GM12873 (cell line): Measurements from ENCODE around the gene ZNF554.

Experiments used
- TF ChIP-seq, protein P1 (sequence below): IDR thresholded peaks from 2 replicates; pipeline ENCODE4 v1.5.1; 2012; ENCODE audit warnings: low read depth, mild to moderate bottlenecking, moderate library complexity, low read length, control low read depth; ENCODE audit not compliant: insufficient read depth; ENCODE audit errors: missing control alignments

The ZNF554 gene

DNA sequence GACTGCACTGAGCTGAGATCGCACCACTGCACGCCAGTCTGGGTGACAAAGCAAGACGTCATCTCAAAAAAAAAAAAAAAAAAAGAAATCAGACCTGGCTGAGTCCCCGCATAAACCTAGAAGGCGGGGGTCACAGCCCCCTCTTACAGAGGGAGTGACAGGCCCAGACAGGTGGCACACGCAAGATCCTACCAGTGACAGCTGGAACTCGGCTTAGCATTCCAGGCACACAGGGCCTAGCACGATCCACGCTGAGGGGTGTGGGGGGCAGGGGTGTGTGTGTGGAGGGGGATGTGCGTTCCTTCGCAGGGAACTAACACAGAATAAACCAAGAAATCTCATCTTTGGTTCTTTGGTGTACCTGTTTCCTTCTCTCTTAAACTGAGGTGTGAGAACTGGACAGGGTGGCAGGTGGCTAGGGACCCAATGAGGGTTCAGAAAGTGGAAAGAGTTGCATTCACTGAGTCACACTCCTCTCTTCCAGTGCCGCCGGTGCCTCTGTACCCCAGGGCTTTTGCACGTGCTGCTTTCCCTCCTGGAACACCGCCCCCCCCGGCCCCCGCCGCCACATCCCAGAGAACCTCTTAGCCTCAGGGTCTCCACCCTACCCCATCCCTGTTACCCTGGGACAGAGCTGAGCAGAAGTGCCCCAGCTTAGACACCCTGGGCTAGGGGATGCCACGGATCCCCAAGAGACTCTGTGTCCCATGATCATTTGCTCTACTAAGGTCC is 41.5 kb upstream of the ZNF554 start:
- TF ChIP-seq, protein P1, sequence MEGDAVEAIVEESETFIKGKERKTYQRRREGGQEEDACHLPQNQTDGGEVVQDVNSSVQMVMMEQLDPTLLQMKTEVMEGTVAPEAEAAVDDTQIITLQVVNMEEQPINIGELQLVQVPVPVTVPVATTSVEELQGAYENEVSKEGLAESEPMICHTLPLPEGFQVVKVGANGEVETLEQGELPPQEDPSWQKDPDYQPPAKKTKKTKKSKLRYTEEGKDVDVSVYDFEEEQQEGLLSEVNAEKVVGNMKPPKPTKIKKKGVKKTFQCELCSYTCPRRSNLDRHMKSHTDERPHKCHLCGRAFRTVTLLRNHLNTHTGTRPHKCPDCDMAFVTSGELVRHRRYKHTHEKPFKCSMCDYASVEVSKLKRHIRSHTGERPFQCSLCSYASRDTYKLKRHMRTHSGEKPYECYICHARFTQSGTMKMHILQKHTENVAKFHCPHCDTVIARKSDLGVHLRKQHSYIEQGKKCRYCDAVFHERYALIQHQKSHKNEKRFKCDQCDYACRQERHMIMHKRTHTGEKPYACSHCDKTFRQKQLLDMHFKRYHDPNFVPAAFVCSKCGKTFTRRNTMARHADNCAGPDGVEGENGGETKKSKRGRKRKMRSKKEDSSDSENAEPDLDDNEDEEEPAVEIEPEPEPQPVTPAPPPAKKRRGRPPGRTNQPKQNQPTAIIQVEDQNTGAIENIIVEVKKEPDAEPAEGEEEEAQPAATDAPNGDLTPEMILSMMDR: no peak

DNA sequence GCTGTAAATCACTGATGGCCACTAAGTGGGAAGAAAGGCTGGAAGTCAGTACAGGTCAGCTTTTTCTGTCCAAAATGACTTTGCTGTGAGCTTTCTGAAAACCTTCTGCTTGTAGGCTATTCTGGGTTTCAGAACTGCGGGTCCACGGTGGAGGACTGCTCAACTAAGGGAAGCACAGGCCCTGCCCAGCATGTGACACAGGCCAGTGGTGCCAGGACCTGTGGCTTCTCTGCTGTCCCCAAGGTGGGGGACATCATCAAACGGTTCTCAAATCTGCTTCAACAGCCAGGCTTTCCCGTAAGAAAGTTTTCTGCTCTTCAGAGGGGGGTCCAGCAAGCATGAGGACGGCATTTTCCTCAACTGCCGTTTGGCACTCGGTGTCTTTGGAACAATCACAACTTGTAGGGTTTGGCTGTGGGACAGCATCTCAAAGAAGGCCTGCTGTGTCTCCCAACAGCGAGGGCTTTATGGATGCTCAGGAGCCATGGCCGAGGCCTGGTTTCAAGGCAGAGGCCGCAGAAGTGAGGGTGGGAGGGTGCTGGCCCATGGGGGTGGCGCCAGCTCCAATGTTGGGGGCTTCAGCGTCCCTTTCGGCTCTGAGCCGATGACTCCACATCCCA is 40.4 kb upstream of the ZNF554 start:
- TF ChIP-seq, protein P1: no peak

DNA sequence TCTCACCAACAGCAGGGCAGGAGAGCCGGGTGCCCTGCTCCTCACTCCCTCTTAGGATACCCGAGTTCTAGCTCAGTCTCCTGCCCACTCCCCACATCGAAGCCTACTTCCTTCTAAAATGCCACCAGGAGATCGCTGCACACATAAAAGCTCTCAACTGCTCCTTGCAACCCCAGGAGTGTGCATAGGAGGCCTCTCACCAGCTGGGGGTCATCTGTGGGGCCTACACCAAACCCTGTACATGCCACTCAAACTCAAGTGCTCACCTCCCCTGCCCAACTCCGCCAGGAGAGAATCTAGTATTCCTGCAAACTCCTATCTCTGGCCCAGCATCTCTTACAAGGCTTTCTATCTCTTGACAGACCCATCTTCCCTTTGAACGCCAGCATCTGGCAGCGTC is 39.4 kb upstream of the ZNF554 start:
- TF ChIP-seq, protein P1: no peak

DNA sequence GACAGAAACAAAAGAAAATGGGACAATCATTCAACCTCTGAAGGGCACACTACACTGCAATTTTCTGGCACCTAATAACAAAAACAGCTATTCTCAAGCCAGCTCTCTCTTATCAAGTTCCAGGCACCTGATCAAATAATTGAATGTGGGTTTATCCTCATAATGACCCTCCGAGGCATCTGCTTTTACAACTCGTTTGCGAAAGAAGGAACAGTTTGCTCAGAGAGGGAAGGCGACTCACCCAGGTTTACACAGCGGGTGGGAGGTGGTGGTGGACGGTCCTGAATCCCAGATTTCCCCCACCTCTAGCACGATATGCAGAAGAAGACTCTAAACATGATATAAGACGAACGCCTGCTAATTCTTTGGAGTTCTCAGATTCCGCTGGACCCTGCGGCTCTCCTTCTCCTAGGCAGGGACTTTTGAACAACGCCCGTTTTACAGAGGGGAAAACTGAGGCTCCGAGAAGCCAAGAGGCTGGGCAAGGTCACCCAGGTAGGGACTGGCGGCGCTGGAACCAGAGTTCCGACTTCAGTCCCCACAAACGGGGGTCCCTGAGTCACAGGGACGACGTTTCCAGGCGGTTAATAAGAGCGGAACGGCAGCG is 37.2 kb upstream of the ZNF554 start:
- TF ChIP-seq, protein P1: no peak

DNA sequence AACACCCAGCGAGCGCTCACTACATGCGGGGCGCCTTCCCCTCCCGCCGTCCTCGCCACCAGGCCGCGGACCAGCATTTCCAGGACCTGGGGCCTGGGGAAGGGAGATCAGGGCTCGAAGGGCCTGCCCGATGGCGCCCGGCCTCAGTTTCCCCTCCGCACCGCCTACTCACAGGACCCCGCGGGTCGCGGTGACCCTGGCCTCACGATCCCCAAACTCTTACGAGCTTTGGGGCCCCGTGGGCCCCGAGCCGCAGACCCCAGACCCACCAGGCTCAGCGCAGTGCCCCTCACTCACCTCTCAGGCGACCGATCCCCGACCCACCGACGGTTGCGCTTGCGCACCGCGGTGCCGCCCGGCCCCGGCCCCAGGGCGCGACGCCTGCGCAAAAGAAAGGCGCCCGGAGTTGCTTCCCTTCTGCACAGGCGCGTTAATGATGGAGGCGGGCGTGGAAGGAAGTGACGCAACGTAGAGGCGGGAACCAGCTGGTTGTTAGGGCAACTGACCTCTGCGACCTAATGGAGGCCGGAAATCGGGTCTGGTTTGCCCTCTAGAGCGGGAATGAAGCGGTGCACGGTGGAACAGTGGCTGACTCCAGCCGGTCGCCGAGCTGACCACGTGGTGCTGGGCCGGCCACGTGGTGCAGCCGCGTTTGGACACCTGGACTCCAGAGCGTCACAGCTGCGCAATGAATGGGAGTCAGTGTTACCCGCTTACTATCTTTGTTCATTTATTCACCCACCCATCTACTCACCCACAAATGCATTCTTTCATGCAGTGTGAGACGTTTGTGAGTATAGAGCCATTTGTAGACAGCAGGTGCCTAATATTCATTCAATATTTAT is 36.5 kb upstream of the ZNF554 start, which contains the start of gene SGTA:
Gene SGTA, minus strand, starts transcription at position 338 of the 845 bp plus-strand sequence. CDS start 14,205 bp downstream, outside the sequence.
- TF ChIP-seq, protein P1: peak; percentile 64

DNA sequence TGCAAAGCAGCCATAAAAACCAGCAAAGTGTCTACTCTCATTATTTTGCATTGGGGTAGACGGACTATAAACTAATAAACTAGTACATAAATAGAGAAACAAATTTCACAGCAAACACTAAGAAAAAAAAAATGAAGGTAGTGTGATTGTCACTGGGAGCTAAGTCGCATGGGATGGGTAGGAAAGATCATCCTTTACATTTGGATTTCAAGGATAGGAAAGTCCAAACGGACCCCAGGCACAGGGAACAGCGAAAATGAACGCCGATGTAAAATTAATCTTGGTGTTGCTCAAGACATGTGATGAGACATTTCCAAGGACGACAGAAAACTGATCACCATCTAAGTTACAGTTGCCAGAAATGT is 35.9 kb upstream of the ZNF554 start:
- TF ChIP-seq, protein P1: no peak

DNA sequence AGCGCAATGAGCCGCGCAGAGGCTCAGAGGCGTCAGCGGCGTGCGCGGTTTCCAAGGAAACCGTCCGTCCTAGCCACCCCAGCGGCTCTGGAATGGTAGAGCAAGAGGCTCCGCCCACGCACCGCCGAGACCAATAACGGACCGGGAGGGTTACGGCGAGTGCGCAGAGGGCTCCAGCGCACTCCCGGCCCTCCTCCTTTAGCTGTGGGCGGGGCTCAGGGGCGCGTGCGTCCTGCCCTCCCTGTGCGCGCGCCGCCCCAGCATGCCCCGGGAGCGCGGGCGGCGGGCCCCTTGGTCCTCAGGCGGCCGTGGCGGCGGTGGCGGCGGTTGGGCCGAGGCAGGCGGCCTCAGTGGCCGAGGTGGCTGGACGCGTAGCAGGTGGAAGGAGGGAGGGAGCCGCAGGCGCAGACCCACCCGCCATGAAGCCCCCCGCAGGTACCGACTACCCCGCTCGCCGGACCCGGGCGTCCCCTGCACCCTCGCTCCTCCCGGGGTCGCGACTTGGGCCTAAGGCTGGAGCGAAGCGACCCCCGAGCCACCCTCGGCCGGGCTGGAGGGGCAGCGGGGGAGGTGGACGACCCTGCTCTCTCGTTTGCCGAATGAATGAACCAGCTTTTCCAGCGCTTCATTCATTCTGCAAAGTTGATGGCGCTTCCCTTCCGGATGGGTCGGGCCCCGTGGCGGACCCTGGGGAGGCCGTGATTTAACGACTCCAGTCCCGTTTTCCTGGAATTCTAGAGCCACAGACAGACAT is 34.2 kb upstream of the ZNF554 start, which contains the start of gene THOP1:
Gene THOP1, plus strand, starts transcription at position 260 of the 754 bp plus-strand sequence. Its CDS starts 160 bp downstream, at position 420.
- TF ChIP-seq, protein P1: no peak
